GM12873 (cell line): ENCODE data around the gene MRPL54.

ENCODE experiments used
- CTCF ChIP-seq: IDR thresholded peaks from 2 replicates; pipeline ENCODE4 v1.5.1; 2012; ENCODE audit warnings: low read depth, mild to moderate bottlenecking, moderate library complexity, low read length, control low read depth; ENCODE audit not compliant: insufficient read depth; ENCODE audit errors: missing control alignments

Gene MRPL54

GRCh38 chr19:3759482-3760254 lies 2.8 kb upstream of the MRPL54 start:
- no peak for TF ChIP-seq CTCF

GRCh38 chr19:3760871-3761361 lies 1.6 kb upstream of the MRPL54 start:
- TF ChIP-seq CTCF = no peak

GRCh38 chr19:3761382-3762129 lies 926 bp upstream of the MRPL54 start, which contains the start of gene APBA3:
Gene APBA3 (minus strand): TSS chr19:3761692. CDS start chr19:3760264, 1,428 bp downstream.
- peak; percentile 70 for TF ChIP-seq CTCF

- no peak for TF ChIP-seq CTCF
Observed at GRCh38 chr19:3762130-3762473, 380 bp upstream of the MRPL54 start.

- TF ChIP-seq CTCF = no peak
Observed at GRCh38 chr19:3765121-3765520, 2.6 kb downstream of the MRPL54 start.

- no peak for TF ChIP-seq CTCF
Observed at GRCh38 chr19:3766520-3766919, 4.0 kb downstream of the MRPL54 start.

- no peak for TF ChIP-seq CTCF
Observed at GRCh38 chr19:3767050-3767449, 4.6 kb downstream of the MRPL54 start.
